ENCODE results near the gene LCA5L.
A peak's percentile ranks its signal among the peaks of the same experiment; 100 is the strongest.

Gene LCA5L

GRCh38 chr21:39445321-39446269, at the start of gene LCA5L:
TSS of gene LCA5L (minus strand) at chr21:39445778. CDS start at chr21:39428493, 17,285 bp downstream.
- TF ChIP-seq FOXP2 (optimal IDR thresholded peaks at IDR 0.05; ENCODE audit: control extremely low read depth, extremely low read length, insufficient read depth) (no peak), POLR2AphosphoS5 (IDR thresholded peaks at IDR 0.05; ENCODE audit: borderline replicate concordance, low read depth, low read length) (peak; percentile 83)
- DNase-seq (ENCODE audit: low read depth, low spot score): no peak
- H3K27ac ChIP-seq: peak within 1 kb of the TSS; percentile 64; the same call in 1 of the 2 replicates
- no peaks in the 10 kb centered on the region for H3K36me3 ChIP-seq (ENCODE audit: insufficient read depth, low read length)
- no peaks in the 10 kb centered on the region for H3K9me3 ChIP-seq (ENCODE audit: low read depth, low read length)
- H3K9ac ChIP-seq (ENCODE audit: insufficient read length): peak within 1 kb of the TSS; percentile 93
- H3K4me3 ChIP-seq: peak within 1 kb of the TSS; percentile 86

GRCh38 chr21:39489380-39489924, 43.9 kb upstream of the LCA5L start:
- H3K27ac ChIP-seq: no peak overlapping the region
- H3K9me3 ChIP-seq (ENCODE audit: low read depth, low read length): no peaks in the 10 kb centered on the region
- no peak for DNase-seq (ENCODE audit: low read depth, low spot score)
- no peak for TF ChIP-seq POLR2AphosphoS5 (IDR thresholded peaks at IDR 0.05; ENCODE audit: borderline replicate concordance, low read depth, low read length)
- TF ChIP-seq FOXP2 (optimal IDR thresholded peaks at IDR 0.05; ENCODE audit: control extremely low read depth, extremely low read length, insufficient read depth): no peak
- TF ChIP-seq EZH2 (IDR thresholded peaks at IDR 0.05): no peak
- no peak overlapping the region for H3K4me3 ChIP-seq
- H3K36me3 ChIP-seq (ENCODE audit: insufficient read depth, low read length): no peaks in the 10 kb centered on the region
- no peak overlapping the region for H3K9ac ChIP-seq (ENCODE audit: insufficient read length)

- Histone ChIP-seq H3K36me3 (ENCODE audit: insufficient read depth, low read length) (no peaks in the 10 kb centered on the region), H3K27ac (no peak overlapping the region), H3K9ac (ENCODE audit: insufficient read length) (no peak overlapping the region), H3K4me3 (no peak overlapping the region), H3K9me3 (ENCODE audit: low read depth, low read length) (no peaks in the 10 kb centered on the region)
- TF ChIP-seq EZH2 (IDR thresholded peaks at IDR 0.05): no peak
- TF ChIP-seq FOXP2 (optimal IDR thresholded peaks at IDR 0.05; ENCODE audit: control extremely low read depth, extremely low read length, insufficient read depth): no peak
- TF ChIP-seq POLR2AphosphoS5 (IDR thresholded peaks at IDR 0.05; ENCODE audit: borderline replicate concordance, low read depth, low read length): no peak
- no peak for DNase-seq (ENCODE audit: low read depth, low spot score)
Measured at GRCh38 chr21:39484711-39485276, 39.2 kb upstream of the LCA5L start.

- H3K27ac ChIP-seq: no peak overlapping the region
- H3K9ac ChIP-seq (ENCODE audit: insufficient read length): no peak overlapping the region
- no peak for DNase-seq (ENCODE audit: low read depth, low spot score)
- no peaks in the 10 kb centered on the region for H3K9me3 ChIP-seq (ENCODE audit: low read depth, low read length)
- no peaks in the 10 kb centered on the region for H3K36me3 ChIP-seq (ENCODE audit: insufficient read depth, low read length)
- H3K4me3 ChIP-seq: no peak overlapping the region
- no peak for TF ChIP-seq POLR2AphosphoS5 (IDR thresholded peaks at IDR 0.05; ENCODE audit: borderline replicate concordance, low read depth, low read length)
- TF ChIP-seq EZH2 (IDR thresholded peaks at IDR 0.05): no peak
- TF ChIP-seq FOXP2 (optimal IDR thresholded peaks at IDR 0.05; ENCODE audit: control extremely low read depth, extremely low read length, insufficient read depth): no peak
Measured at GRCh38 chr21:39483917-39484316, 38.3 kb upstream of the LCA5L start.

- no peak for DNase-seq (ENCODE audit: low read depth, low spot score)
- Histone ChIP-seq H3K9ac (ENCODE audit: insufficient read length) (no peak overlapping the region), H3K4me3 (no peak overlapping the region), H3K36me3 (ENCODE audit: insufficient read depth, low read length) (no peaks in the 10 kb centered on the region), H3K9me3 (ENCODE audit: low read depth, low read length) (no peaks in the 10 kb centered on the region), H3K27ac (no peak overlapping the region)
- TF ChIP-seq EZH2 (IDR thresholded peaks at IDR 0.05) (no peak), FOXP2 (optimal IDR thresholded peaks at IDR 0.05; ENCODE audit: control extremely low read depth, extremely low read length, insufficient read depth) (no peak), POLR2AphosphoS5 (IDR thresholded peaks at IDR 0.05; ENCODE audit: borderline replicate concordance, low read depth, low read length) (no peak)
Measured at GRCh38 chr21:39481886-39482285, 36.3 kb upstream of the LCA5L start.

- H3K27ac ChIP-seq: no peak overlapping the region
- DNase-seq (ENCODE audit: low read depth, low spot score): no peak
- TF ChIP-seq POLR2AphosphoS5 (IDR thresholded peaks at IDR 0.05; ENCODE audit: borderline replicate concordance, low read depth, low read length): no peak
- TF ChIP-seq EZH2 (IDR thresholded peaks at IDR 0.05): no peak
- TF ChIP-seq FOXP2 (optimal IDR thresholded peaks at IDR 0.05; ENCODE audit: control extremely low read depth, extremely low read length, insufficient read depth): no peak
Measured at GRCh38 chr21:39480271-39480670, 34.7 kb upstream of the LCA5L start.

GRCh38 chr21:39479814-39480182, 34.2 kb upstream of the LCA5L start:
- no peak for TF ChIP-seq FOXP2 (optimal IDR thresholded peaks at IDR 0.05; ENCODE audit: control extremely low read depth, extremely low read length, insufficient read depth)
- TF ChIP-seq POLR2AphosphoS5 (IDR thresholded peaks at IDR 0.05; ENCODE audit: borderline replicate concordance, low read depth, low read length): no peak
- no peak for TF ChIP-seq EZH2 (IDR thresholded peaks at IDR 0.05)
- DNase-seq (ENCODE audit: low read depth, low spot score): no peak
- Histone ChIP-seq H3K9me3 (ENCODE audit: low read depth, low read length) (no peaks in the 10 kb centered on the region), H3K9ac (ENCODE audit: insufficient read length) (no peak overlapping the region), H3K36me3 (ENCODE audit: insufficient read depth, low read length) (no peaks in the 10 kb centered on the region), H3K27ac (no peak overlapping the region), H3K4me3 (no peak overlapping the region)

More at GRCh38 chr21:39480271-39480670, 34.7 kb upstream of the LCA5L start:
- no peak overlapping the region for H3K9ac ChIP-seq (ENCODE audit: insufficient read length)
- no peaks in the 10 kb centered on the region for H3K36me3 ChIP-seq (ENCODE audit: insufficient read depth, low read length)
- H3K9me3 ChIP-seq (ENCODE audit: low read depth, low read length): no peaks in the 10 kb centered on the region
- no peak overlapping the region for H3K4me3 ChIP-seq

- Histone ChIP-seq H3K9ac (ENCODE audit: insufficient read length) (no peak overlapping the region), H3K36me3 (ENCODE audit: insufficient read depth, low read length) (no peaks in the 10 kb centered on the region), H3K27ac (no peak overlapping the region), H3K9me3 (ENCODE audit: low read depth, low read length) (no peaks in the 10 kb centered on the region), H3K4me3 (no peak overlapping the region)
- DNase-seq (ENCODE audit: low read depth, low spot score): no peak
- TF ChIP-seq EZH2 (IDR thresholded peaks at IDR 0.05): no peak
- TF ChIP-seq FOXP2 (optimal IDR thresholded peaks at IDR 0.05; ENCODE audit: control extremely low read depth, extremely low read length, insufficient read depth): no peak
- TF ChIP-seq POLR2AphosphoS5 (IDR thresholded peaks at IDR 0.05; ENCODE audit: borderline replicate concordance, low read depth, low read length): no peak
Measured at GRCh38 chr21:39479164-39479813, 33.7 kb upstream of the LCA5L start.
